Neural cell (in vitro differentiated cells): ENCODE data around the gene LEUTX. TPM values are rescaled to one million over a fixed set of nuclear protein-coding genes. Genes with fewer than 3 reads are reported as not detected.
A peak's percentile ranks its signal among the peaks of the same experiment; 100 is the strongest.

Experiments
- H2AFZ ChIP-seq: fragments of 200-600, 300-800 bp; sonication (generic), shearing (Covaris generic); 2 replicates; pipeline ENCODE4 v1.6.0; 2014; ENCODE audit warnings: low read depth, mild to moderate bottlenecking, antibody characterized with exemption, low read length, moderate library complexity
- H3F3A ChIP-seq: fragments of 200-600 bp; shearing (Covaris generic); 2 replicates; pipeline ENCODE4 v1.6.1; 2016; ENCODE audit warnings: mild to moderate bottlenecking, moderate library complexity, mixed read lengths, antibody characterized with exemption, low read length; ENCODE audit not compliant: insufficient read depth, poor library complexity, severe bottlenecking
- H3K27ac ChIP-seq: fragments of 200-600, 300-800 bp; sonication (generic), shearing (Covaris generic); 2 replicates; pipeline ENCODE4 v1.5.1; 2014; ENCODE audit warnings: mild to moderate bottlenecking, low read length, moderate library complexity
- H3K27me3 ChIP-seq: fragments of 300-800, 200-600 bp; sonication (generic), shearing (Covaris generic); 2 replicates; pipeline ENCODE4 v1.6.0; 2014; ENCODE audit warnings: mild to moderate bottlenecking, low read depth, low read length, moderate library complexity; ENCODE audit not compliant: insufficient read depth
- H3K36me3 ChIP-seq: fragments of 300-800, 200-600 bp; sonication (generic), shearing (Covaris generic); 2 replicates; pipeline ENCODE4 v1.5.1; 2014; ENCODE audit warnings: mild to moderate bottlenecking, antibody characterized with exemption, low read length, moderate library complexity; ENCODE audit not compliant: insufficient read depth
- H3K4me2 ChIP-seq: fragments of 300-800, 200-600 bp; sonication (generic), shearing (Covaris generic); 2 replicates; pipeline ENCODE4 v1.6.0; 2014; ENCODE audit warnings: mild to moderate bottlenecking, low read length
- H3K4me3 ChIP-seq: fragments of 300-800, 200-600 bp; sonication (generic), shearing (Covaris generic); 2 replicates; pipeline ENCODE4 v1.5.1; 2014; ENCODE audit warnings: mild to moderate bottlenecking, low read length, moderate library complexity
- H3K79me2 ChIP-seq: fragments of 200-600 bp; shearing (Covaris generic); replicated peaks from 2 replicates; pipeline ENCODE4 v1.6.0; 2014; ENCODE audit warnings: mild to moderate bottlenecking, low read length, moderate library complexity; ENCODE audit not compliant: insufficient read depth
- H3K9ac ChIP-seq: fragments of 300-800, 200-600 bp; sonication (generic), shearing (Covaris generic); 2 replicates; pipeline ENCODE4 v1.6.1; 2016; ENCODE audit warnings: mild to moderate bottlenecking, low read length, mixed read lengths
- H3K9me2 ChIP-seq: fragments of 200-600 bp; shearing (Covaris generic); 2 replicates; pipeline ENCODE4 v1.6.1; 2016; ENCODE audit warnings: mild to moderate bottlenecking, low read length, mixed read lengths; ENCODE audit not compliant: insufficient read depth
- H3K9me3 ChIP-seq: fragments of 200-600, 300-800 bp; sonication (generic), shearing (Covaris generic); 2 replicates; pipeline ENCODE4 v1.6.1; 2016; ENCODE audit warnings: mild to moderate bottlenecking, mixed run types, low read length, moderate library complexity, mixed read lengths
- H4K20me1 ChIP-seq: fragments of 200-600 bp; shearing (Covaris generic); 2 replicates; pipeline ENCODE4 v1.6.1; 2016; ENCODE audit warnings: mild to moderate bottlenecking, mixed run types; ENCODE audit not compliant: insufficient read depth
- CTCF ChIP-seq: fragments of 450-650 bp; IDR thresholded peaks from 2 replicates; pipeline ENCODE4 v1.5.1; 2014; ENCODE audit warnings: antibody characterized with exemption, mild to moderate bottlenecking, moderate library complexity; ENCODE audit not compliant: poor library complexity, severe bottlenecking
- EP300 ChIP-seq: fragments of 450-650 bp; conservative IDR thresholded peaks from 2 replicates; pipeline ENCODE4 v1.6.1; 2014; ENCODE audit warnings: antibody characterized with exemption, mild to moderate bottlenecking, moderate library complexity; ENCODE audit not compliant: poor library complexity, severe bottlenecking
- EZH2 ChIP-seq: fragments of 200-600, 300-800 bp; shearing (Covaris generic), sonication (generic); IDR thresholded peaks from 2 replicates; pipeline ENCODE4 v1.6.1; 2014; ENCODE audit warnings: antibody characterized with exemption, low read length, borderline replicate concordance, mild to moderate bottlenecking; ENCODE audit not compliant: insufficient read depth, poor library complexity, severe bottlenecking
- MXI1 ChIP-seq: fragments of 450-650 bp; conservative IDR thresholded peaks from 2 replicates; pipeline ENCODE4 v1.6.1; 2014; ENCODE audit warnings: antibody characterized with exemption, mild to moderate bottlenecking; ENCODE audit not compliant: poor library complexity, severe bottlenecking
- POLR2AphosphoS5 ChIP-seq: IDR thresholded peaks from 2 replicates; pipeline ENCODE4 v1.6.1; 2012
- RAD21 ChIP-seq: fragments of 450-650 bp; conservative IDR thresholded peaks from 2 replicates; pipeline ENCODE4 v1.6.1; 2014; ENCODE audit warnings: antibody characterized with exemption, mild to moderate bottlenecking, moderate library complexity
- REST ChIP-seq: IDR thresholded peaks from 2 replicates; pipeline ENCODE4 v1.6.1; 2012; ENCODE audit warnings: borderline replicate concordance
- SMC3 ChIP-seq: fragments of 450-650 bp; conservative IDR thresholded peaks from 2 replicates; pipeline ENCODE4 v1.6.1; 2014; ENCODE audit warnings: antibody characterized with exemption, mild to moderate bottlenecking, moderate library complexity; ENCODE audit not compliant: poor library complexity
- TAF1 ChIP-seq: IDR thresholded peaks from 2 replicates; pipeline ENCODE4 v1.6.1; 2012; ENCODE audit warnings: low read depth
- polyA plus RNA-seq: library from polyadenylated mRNA; depleted of rRNA; stranded (reverse); fragments of >200 nt; gene quantifications from 2 replicates; pipeline ENCODE4 v1.2.3, GENCODE V29; 2014
- small RNA-seq, 3 experiments: library from RNA; depleted of rRNA; stranded (forward); fragments of <200 nt; gene quantifications; one replicate each; pipeline ENCODE3, GENCODE V24; 2012

Gene LEUTX
- polyA plus RNA-seq, 1 donor from 2014 or later, result not detected

DNA sequence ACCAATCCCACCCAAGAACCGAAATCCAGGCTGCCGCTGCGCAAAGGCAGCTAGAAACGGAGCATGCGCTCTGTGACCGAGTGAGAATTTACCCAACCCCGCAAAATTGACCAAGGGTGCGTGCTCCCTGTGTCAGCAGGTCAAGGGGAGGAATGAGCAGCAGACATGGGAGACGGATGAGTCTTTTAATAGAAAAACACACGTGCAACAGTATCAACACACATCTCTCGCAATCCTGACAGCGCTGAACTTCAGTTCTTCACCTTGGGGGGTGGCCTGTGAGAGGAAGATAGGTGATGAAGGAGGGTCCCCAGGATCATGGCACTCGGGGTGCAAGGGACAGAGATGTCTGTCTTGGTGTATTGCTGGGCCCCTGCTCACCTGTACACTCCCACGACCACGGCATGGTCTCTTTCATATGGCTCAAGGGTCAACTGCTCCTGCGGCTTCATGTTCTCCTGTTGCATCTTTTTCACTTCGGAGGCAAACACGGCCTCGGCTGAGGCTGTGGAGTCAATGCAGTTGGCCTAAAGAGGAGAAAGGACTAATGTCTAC lies 55.7 kb downstream of the LEUTX start:
- Histone ChIP-seq H3K4me2 (no peak overlapping the region), H3K4me3 (peak overlapping the region; percentile 96), H3K9me2 (no peaks in the 10 kb centered on the region), H3K27me3 (no peaks in the 10 kb centered on the region), H3K36me3 (peaks cover 14% of the 10 kb centered on the region), H3K9me3 (no peaks in the 10 kb centered on the region), H3K79me2 (peaks cover 28% of the 10 kb centered on the region), H3K27ac (peak overlapping the region; percentile 100), H4K20me1 (no peaks in the 10 kb centered on the region), H3F3A (no peaks in the 10 kb centered on the region), H2AFZ (peak overlapping the region; percentile 94), H3K9ac (peak overlapping the region; percentile 100)
- TF ChIP-seq TAF1 (no peak), EP300 (no peak), SMC3 (no peak), MXI1 (no peak), POLR2AphosphoS5 (no peak), REST (no peak), CTCF (no peak), EZH2 (no peak), RAD21 (no peak)

Small RNA genes lying within 50 kb of the gene (small RNA-seq; reads per million reads assigned to genes)
- gene MIR6719, result 0 reads per million in 3 experiments

Other genes with a start within 250 kb of the LEUTX start
- 32.6 and 36.5 TPM in 2 replicates for gene EID2B, start 246.0 kb upstream of the LEUTX start, polyA plus RNA-seq
- gene EID2, start 238.7 kb upstream of the LEUTX start, polyA plus RNA-seq, result 45.4 and 47.4 TPM in 2 replicates
- not detected in 2 replicates for gene LGALS13, start 176.3 kb upstream of the LEUTX start, polyA plus RNA-seq
- gene LGALS16, start 122.9 kb upstream of the LEUTX start, polyA plus RNA-seq, result not detected in 2 replicates
- gene LGALS14, start 74.4 kb upstream of the LEUTX start, polyA plus RNA-seq, result 0.53 and 4.4 TPM in 2 replicates
- 1.1 and 4.1 TPM in 2 replicates for gene CLC, start 40.8 kb upstream of the LEUTX start, polyA plus RNA-seq
- 11.3 and 13.2 TPM in 2 replicates for gene DYRK1B, start 55.3 kb downstream of the LEUTX start, polyA plus RNA-seq
- 79.6 and 84.7 TPM in 2 replicates for gene FBL, start 67.5 kb downstream of the LEUTX start, polyA plus RNA-seq
- gene FCGBP, start 155.8 kb downstream of the LEUTX start, polyA plus RNA-seq, result 0.26 and 0.36 TPM in 2 replicates
- 151 and 163 TPM in 2 replicates for gene PSMC4, start 192.3 kb downstream of the LEUTX start, polyA plus RNA-seq
- gene ZNF546, start 218.2 kb downstream of the LEUTX start, polyA plus RNA-seq, result 4.6 and 8.0 TPM in 2 replicates